ENCODE data around the gene COL5A2. TPM values are rescaled to one million over a fixed set of nuclear protein-coding genes. Genes with fewer than 3 reads are reported as not detected.

COL5A2 gene
- total RNA-seq, 1 donor from 2014 or later: 0.23 TPM

DNA sequence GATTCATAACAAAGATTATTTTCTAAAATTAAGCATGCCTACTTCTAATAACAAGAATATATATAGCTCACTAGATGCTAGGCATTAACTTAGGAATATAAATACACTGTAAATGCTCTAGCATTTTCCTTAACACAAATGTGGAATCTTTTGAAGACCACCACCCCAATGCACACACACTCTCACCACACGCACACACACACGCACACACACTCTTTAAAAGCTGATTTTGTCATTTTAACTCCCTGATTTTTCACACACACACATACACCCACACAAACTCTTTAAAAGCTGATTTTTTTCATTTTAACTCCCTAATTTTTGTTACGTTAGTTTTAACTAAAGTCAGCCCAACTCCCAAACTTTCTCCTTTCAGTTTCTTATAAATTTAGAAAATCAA, 3.0 kb downstream of the COL5A2 start:
- no peak for DNase-seq (ENCODE audit: low spot score)
- Mint-ChIP-seq H3K36me3 (ENCODE audit: low read depth) (no peaks in the 10 kb centered on the region), H3K27me3 (ENCODE audit: low read depth) (peaks cover 18% of the 10 kb centered on the region), H3K9me3 (no peaks in the 10 kb centered on the region), H3K4me3 (ENCODE audit: low read depth) (no peak overlapping the region), H3K4me1 (ENCODE audit: low read depth) (peaks cover 2% of the 10 kb centered on the region), H3K27ac (no peak overlapping the region)
- intact Hi-C loops (cut with micrococcal nuclease): no loop called here

GRCh38 chr2:189175869-189176433, 3.6 kb downstream of the COL5A2 start:
- Mint-ChIP-seq H3K36me3 (ENCODE audit: low read depth) (no peaks in the 10 kb centered on the region), H3K9me3 (no peaks in the 10 kb centered on the region), H3K27ac (no peak overlapping the region), H3K27me3 (ENCODE audit: low read depth) (peaks cover 15% of the 10 kb centered on the region), H3K4me1 (ENCODE audit: low read depth) (peaks cover 2% of the 10 kb centered on the region), H3K4me3 (ENCODE audit: low read depth) (no peak overlapping the region)
- intact Hi-C loops (cut with micrococcal nuclease): no loop called here
- no peak for DNase-seq (ENCODE audit: low spot score)

GRCh38 chr2:189171956-189172609, 7.5 kb downstream of the COL5A2 start:
- no peak for DNase-seq (ENCODE audit: low spot score)
- no peaks in the 10 kb centered on the region for H3K4me1 Mint-ChIP-seq (ENCODE audit: low read depth)
- no peaks in the 10 kb centered on the region for H3K36me3 Mint-ChIP-seq (ENCODE audit: low read depth)
- no peaks in the 10 kb centered on the region for H3K27me3 Mint-ChIP-seq (ENCODE audit: low read depth)
- H3K9me3 Mint-ChIP-seq: no peaks in the 10 kb centered on the region
- no peak overlapping the region for H3K27ac Mint-ChIP-seq
- intact Hi-C loops (cut with micrococcal nuclease): no loop called here
- no peak overlapping the region for H3K4me3 Mint-ChIP-seq (ENCODE audit: low read depth)

DNA sequence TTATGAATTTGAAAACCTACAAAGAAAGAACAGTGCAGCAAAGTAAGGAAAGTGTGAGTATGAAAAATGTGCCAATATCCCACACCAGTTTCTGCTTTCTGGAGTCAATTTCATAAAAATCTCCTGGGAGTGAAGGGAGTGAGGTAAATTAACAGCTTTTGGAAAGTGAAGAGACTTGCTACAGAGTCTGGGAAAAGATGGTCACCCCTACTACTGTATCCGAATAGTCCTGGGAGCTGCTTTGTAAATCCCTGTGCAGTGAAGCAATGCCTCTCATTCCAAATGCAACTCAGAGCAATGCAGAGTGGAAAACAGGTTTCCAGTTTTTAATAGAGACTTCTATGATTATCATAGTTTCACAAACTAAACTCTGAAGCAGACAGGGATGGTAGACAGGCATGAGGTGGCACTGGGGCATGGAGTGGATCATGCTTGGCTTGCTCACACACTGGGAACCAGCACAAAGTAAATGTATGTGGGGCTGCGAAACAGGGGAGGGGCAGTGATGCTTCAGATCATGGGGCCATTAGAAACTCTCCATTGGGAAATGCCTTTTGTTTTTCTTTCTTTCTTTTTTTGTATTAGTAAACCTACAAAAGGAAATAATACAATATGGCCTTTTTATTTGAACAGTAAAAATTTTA, 10.6 kb downstream of the COL5A2 start:
- H3K4me1 Mint-ChIP-seq (ENCODE audit: low read depth): no peaks in the 10 kb centered on the region
- intact Hi-C loops (cut with micrococcal nuclease): no loop called here
- H3K27me3 Mint-ChIP-seq (ENCODE audit: low read depth): no peaks in the 10 kb centered on the region
- no peak overlapping the region for H3K27ac Mint-ChIP-seq
- no peak overlapping the region for H3K4me3 Mint-ChIP-seq (ENCODE audit: low read depth)
- H3K9me3 Mint-ChIP-seq: no peaks in the 10 kb centered on the region
- no peak for DNase-seq (ENCODE audit: low spot score)
- no peaks in the 10 kb centered on the region for H3K36me3 Mint-ChIP-seq (ENCODE audit: low read depth)

GRCh38 chr2:189165656-189166380, 13.7 kb downstream of the COL5A2 start:
- Mint-ChIP-seq H3K9me3 (no peaks in the 10 kb centered on the region), H3K27me3 (ENCODE audit: low read depth) (no peaks in the 10 kb centered on the region), H3K4me1 (ENCODE audit: low read depth) (no peaks in the 10 kb centered on the region), H3K36me3 (ENCODE audit: low read depth) (no peaks in the 10 kb centered on the region), H3K27ac (no peak overlapping the region), H3K4me3 (ENCODE audit: low read depth) (no peak overlapping the region)
- no peak for DNase-seq (ENCODE audit: low spot score)
- intact Hi-C loops (cut with micrococcal nuclease): no loop called here

DNA sequence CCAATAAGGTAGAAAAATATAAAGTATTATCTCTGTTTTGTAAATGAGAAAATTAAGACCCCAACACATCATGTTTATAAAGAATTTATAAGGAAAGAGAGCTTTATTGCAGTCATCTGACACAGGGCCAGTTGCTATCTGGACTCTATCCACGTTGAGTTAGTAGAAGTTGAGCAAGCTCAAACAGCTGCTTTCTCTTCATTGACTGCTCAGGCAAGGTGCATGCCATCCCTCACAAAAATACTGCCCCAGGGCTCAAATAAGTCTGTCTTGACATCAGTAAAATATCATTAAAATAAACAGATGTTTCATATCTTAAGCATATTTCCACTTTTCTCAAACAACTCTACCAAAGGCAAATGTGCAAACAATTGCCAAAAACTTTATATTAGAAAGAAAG, 14.8 kb downstream of the COL5A2 start:
- intact Hi-C loops (cut with micrococcal nuclease): no loop called here
- no peaks in the 10 kb centered on the region for H3K9me3 Mint-ChIP-seq
- no peaks in the 10 kb centered on the region for H3K36me3 Mint-ChIP-seq (ENCODE audit: low read depth)
- H3K27me3 Mint-ChIP-seq (ENCODE audit: low read depth): no peaks in the 10 kb centered on the region
- H3K4me3 Mint-ChIP-seq (ENCODE audit: low read depth): no peak overlapping the region
- DNase-seq (ENCODE audit: low spot score): no peak
- no peak overlapping the region for H3K27ac Mint-ChIP-seq
- H3K4me1 Mint-ChIP-seq (ENCODE audit: low read depth): no peaks in the 10 kb centered on the region

- Mint-ChIP-seq H3K9me3 (no peaks in the 10 kb centered on the region), H3K36me3 (ENCODE audit: low read depth) (no peaks in the 10 kb centered on the region), H3K27me3 (ENCODE audit: low read depth) (no peaks in the 10 kb centered on the region), H3K4me3 (ENCODE audit: low read depth) (no peak overlapping the region), H3K27ac (no peak overlapping the region), H3K4me1 (ENCODE audit: low read depth) (no peaks in the 10 kb centered on the region)
- no peak for DNase-seq (ENCODE audit: low spot score)
- intact Hi-C loops (cut with micrococcal nuclease): no loop called here
Measured at GRCh38 chr2:189163889-189164288, 15.7 kb downstream of the COL5A2 start.

DNA sequence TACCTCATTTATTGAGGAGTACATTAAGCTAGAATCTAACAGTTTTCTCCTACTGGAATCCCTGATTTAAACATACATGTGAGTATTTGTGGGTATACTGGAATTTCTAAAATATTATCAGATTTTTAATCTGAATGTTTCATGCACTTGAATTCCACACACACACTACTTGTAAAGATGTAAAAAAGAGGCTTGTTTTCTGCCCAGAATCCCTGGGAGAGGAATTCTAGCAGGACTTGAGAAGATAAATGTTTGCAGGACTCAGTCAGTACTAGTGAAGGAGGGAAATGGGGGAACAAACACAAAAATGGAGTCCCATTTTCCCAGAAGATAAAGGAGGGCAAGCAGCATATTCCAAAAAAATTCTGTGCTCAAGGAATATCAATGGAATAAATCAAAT, 17.0 kb downstream of the COL5A2 start:
- Mint-ChIP-seq H3K27me3 (ENCODE audit: low read depth) (no peaks in the 10 kb centered on the region), H3K4me3 (ENCODE audit: low read depth) (no peak overlapping the region), H3K27ac (no peak overlapping the region), H3K4me1 (ENCODE audit: low read depth) (no peaks in the 10 kb centered on the region), H3K36me3 (ENCODE audit: low read depth) (no peaks in the 10 kb centered on the region), H3K9me3 (no peaks in the 10 kb centered on the region)
- DNase-seq (ENCODE audit: low spot score): no peak
- intact Hi-C loops (cut with micrococcal nuclease): no loop called here

DNA sequence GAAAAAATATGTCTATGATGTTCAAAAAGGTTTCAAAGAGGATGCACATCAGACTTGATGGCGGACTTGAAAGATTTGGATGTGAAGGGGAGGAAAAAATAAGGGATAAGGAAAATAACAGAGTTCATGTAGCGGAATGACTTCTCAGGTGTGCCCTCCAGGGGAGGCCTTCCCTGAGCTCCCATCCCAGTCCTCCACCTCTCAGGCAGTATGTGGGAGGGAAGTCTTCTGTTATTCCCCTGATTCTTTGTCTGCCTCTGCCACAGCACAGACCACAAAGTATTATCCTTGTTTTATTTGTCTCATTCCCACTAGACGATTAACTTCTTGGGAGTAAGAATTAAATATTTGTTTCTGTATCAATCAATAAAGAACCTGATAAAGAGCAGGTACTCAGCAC, 17.7 kb downstream of the COL5A2 start:
- DNase-seq (ENCODE audit: low spot score): no peak
- H3K9me3 Mint-ChIP-seq: no peaks in the 10 kb centered on the region
- intact Hi-C loops (cut with micrococcal nuclease): no loop called here
- H3K4me3 Mint-ChIP-seq (ENCODE audit: low read depth): no peak overlapping the region
- no peaks in the 10 kb centered on the region for H3K36me3 Mint-ChIP-seq (ENCODE audit: low read depth)
- H3K4me1 Mint-ChIP-seq (ENCODE audit: low read depth): no peaks in the 10 kb centered on the region
- H3K27me3 Mint-ChIP-seq (ENCODE audit: low read depth): no peaks in the 10 kb centered on the region
- H3K27ac Mint-ChIP-seq: no peak overlapping the region

GRCh38 chr2:189159717-189160116, 19.8 kb downstream of the COL5A2 start:
- Mint-ChIP-seq H3K9me3 (no peaks in the 10 kb centered on the region), H3K27me3 (ENCODE audit: low read depth) (no peaks in the 10 kb centered on the region), H3K27ac (no peak overlapping the region), H3K4me1 (ENCODE audit: low read depth) (no peaks in the 10 kb centered on the region), H3K36me3 (ENCODE audit: low read depth) (no peaks in the 10 kb centered on the region), H3K4me3 (ENCODE audit: low read depth) (no peak overlapping the region)
- intact Hi-C loops (cut with micrococcal nuclease): no loop called here
- no peak for DNase-seq (ENCODE audit: low spot score)

- no peak for DNase-seq (ENCODE audit: low spot score)
- Mint-ChIP-seq H3K27me3 (ENCODE audit: low read depth) (no peaks in the 10 kb centered on the region), H3K4me1 (ENCODE audit: low read depth) (no peaks in the 10 kb centered on the region), H3K36me3 (ENCODE audit: low read depth) (no peaks in the 10 kb centered on the region), H3K4me3 (ENCODE audit: low read depth) (no peak overlapping the region), H3K27ac (no peak overlapping the region), H3K9me3 (no peaks in the 10 kb centered on the region)
- intact Hi-C loops (cut with micrococcal nuclease): no loop called here
Measured at GRCh38 chr2:189159273-189159672, 20.3 kb downstream of the COL5A2 start.

DNA sequence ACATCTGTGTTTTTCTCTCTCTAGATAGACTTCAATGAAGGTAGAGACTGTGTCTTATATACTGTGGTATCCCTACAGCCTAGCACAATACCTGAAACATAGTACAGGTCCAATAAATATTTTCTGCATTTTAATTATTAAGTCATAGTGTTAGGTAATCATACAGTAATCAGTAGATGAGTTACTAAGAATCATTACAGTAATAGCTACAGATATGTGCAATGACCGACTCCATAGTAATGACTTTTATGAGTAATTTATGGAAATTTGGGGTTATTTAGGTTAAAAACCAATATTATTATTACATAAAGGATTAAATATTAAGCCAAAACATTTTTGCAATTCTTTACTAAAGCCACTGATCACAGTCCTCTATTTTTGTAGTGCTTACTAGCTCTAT, 21.6 kb downstream of the COL5A2 start:
- Mint-ChIP-seq H3K36me3 (ENCODE audit: low read depth) (no peaks in the 10 kb centered on the region), H3K4me3 (ENCODE audit: low read depth) (no peak overlapping the region), H3K4me1 (ENCODE audit: low read depth) (no peaks in the 10 kb centered on the region), H3K27me3 (ENCODE audit: low read depth) (no peaks in the 10 kb centered on the region), H3K27ac (no peak overlapping the region), H3K9me3 (no peaks in the 10 kb centered on the region)
- DNase-seq (ENCODE audit: low spot score): no peak
- intact Hi-C loops (cut with micrococcal nuclease): no loop called here

DNA sequence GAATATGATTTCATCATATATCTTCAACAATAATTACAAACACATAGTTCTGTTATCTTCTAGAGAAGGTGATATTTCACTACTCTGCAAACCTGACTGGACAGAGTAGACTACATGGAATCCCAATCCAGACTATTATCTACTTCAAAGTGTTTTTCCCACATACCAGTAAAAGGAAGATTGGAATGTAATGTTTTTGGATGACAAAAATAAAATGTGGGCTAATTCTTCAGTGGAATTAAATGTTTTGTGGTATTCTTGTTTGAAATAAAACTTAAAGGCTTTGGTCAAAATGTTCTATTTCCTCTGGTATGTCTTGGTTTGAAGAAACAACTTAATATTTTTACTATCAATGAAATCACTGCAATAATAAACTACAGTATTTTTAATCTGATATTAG, 22.1 kb downstream of the COL5A2 start:
- H3K36me3 Mint-ChIP-seq (ENCODE audit: low read depth): no peaks in the 10 kb centered on the region
- intact Hi-C loops (cut with micrococcal nuclease): no loop called here
- no peaks in the 10 kb centered on the region for H3K27me3 Mint-ChIP-seq (ENCODE audit: low read depth)
- H3K4me3 Mint-ChIP-seq (ENCODE audit: low read depth): no peak overlapping the region
- H3K4me1 Mint-ChIP-seq (ENCODE audit: low read depth): no peaks in the 10 kb centered on the region
- no peak overlapping the region for H3K27ac Mint-ChIP-seq
- DNase-seq (ENCODE audit: low spot score): no peak
- no peaks in the 10 kb centered on the region for H3K9me3 Mint-ChIP-seq
